GM12892 (cell line): ENCODE results near the gene COLGALT1.

Experiments
- DNase-seq: peaks from one replicate; pipeline ENCODE4 v3.0.0; 2011; ENCODE audit not compliant: insufficient read length
- FAIRE-seq: peaks from 2 replicates; lab custom pipeline; 2011; peaks lifted over from hg19 to GRCh38; lab: Jason Lieb, UNC
- POLR2A ChIP-seq: IDR thresholded peaks from 2 replicates; pipeline ENCODE4 v1.6.1; 2011; ENCODE audit warnings: low read depth, low read length, control low read depth
- POLR2AphosphoS5 ChIP-seq: IDR thresholded peaks from 2 replicates; pipeline ENCODE4 v1.6.1; 2011; ENCODE audit warnings: low read depth, low read length, control low read depth
- TAF1 ChIP-seq: IDR thresholded peaks from 2 replicates; pipeline ENCODE4 v1.6.1; 2011; ENCODE audit warnings: low read depth, mild to moderate bottlenecking, control low read depth, low read length, borderline replicate concordance

The COLGALT1 gene

GRCh38 chr19:17598953-17599352 lies 43.5 kb downstream of the COLGALT1 start:
- DNase-seq, result no peak
- TF ChIP-seq TAF1 (no peak), POLR2AphosphoS5 (no peak), POLR2A (no peak)
- FAIRE-seq, result no peak

- TF ChIP-seq POLR2AphosphoS5 (no peak), TAF1 (no peak), POLR2A (no peak)
- FAIRE-seq (no peak), DNase-seq (no peak)
Measured at GRCh38 chr19:17599780-17600179, 44.3 kb downstream of the COLGALT1 start.

GRCh38 chr19:17601683-17602082 lies 46.2 kb downstream of the COLGALT1 start:
- no peak for DNase-seq
- no peak for FAIRE-seq
- no peak for TF ChIP-seq POLR2A
- no peak for TF ChIP-seq TAF1
- TF ChIP-seq POLR2AphosphoS5, result no peak

GRCh38 chr19:17602217-17602616 lies 46.8 kb downstream of the COLGALT1 start:
- DNase-seq, result no peak
- no peak for FAIRE-seq
- no peak for TF ChIP-seq POLR2A
- no peak for TF ChIP-seq POLR2AphosphoS5
- no peak for TF ChIP-seq TAF1

GRCh38 chr19:17602872-17603510 lies 47.5 kb downstream of the COLGALT1 start:
- TF ChIP-seq POLR2A, result no peak
- no peak for TF ChIP-seq TAF1
- TF ChIP-seq POLR2AphosphoS5, result no peak
- FAIRE-seq (no peak), DNase-seq (no peak)

- no peak for TF ChIP-seq POLR2AphosphoS5
- no peak for TF ChIP-seq TAF1
- TF ChIP-seq POLR2A, result no peak
- FAIRE-seq (no peak), DNase-seq (no peak)
Measured at GRCh38 chr19:17604372-17605025, 49.0 kb downstream of the COLGALT1 start.

- FAIRE-seq (no peak), DNase-seq (no peak)
- TF ChIP-seq POLR2AphosphoS5 (no peak), POLR2A (no peak), TAF1 (no peak)
Measured at GRCh38 chr19:17605117-17605516, 49.7 kb downstream of the COLGALT1 start.

- FAIRE-seq (peak; percentile 98), DNase-seq (peak; percentile 89)
- TF ChIP-seq POLR2A (peak; percentile 67; the same call in 1 of the 2 replicates), TAF1 (no peak), POLR2AphosphoS5 (peak; percentile 67)
Measured at GRCh38 chr19:17605761-17606589, 50.5 kb downstream of the COLGALT1 start.

GRCh38 chr19:17606590-17607185 lies 51.2 kb downstream of the COLGALT1 start:
- DNase-seq, result no peak
- TF ChIP-seq POLR2A, result no peak
- no peak for TF ChIP-seq TAF1
- no peak for TF ChIP-seq POLR2AphosphoS5
- FAIRE-seq, result no peak

- DNase-seq (no peak), FAIRE-seq (no peak)
Measured at GRCh38 chr19:17607936-17608335, 52.5 kb downstream of the COLGALT1 start.

GRCh38 chr19:17610384-17610783 lies 54.9 kb downstream of the COLGALT1 start:
- TF ChIP-seq POLR2A (no peak), POLR2AphosphoS5 (no peak), TAF1 (no peak)
- FAIRE-seq (no peak), DNase-seq (no peak)

More at GRCh38 chr19:17607936-17608335, 52.5 kb downstream of the COLGALT1 start:
- TF ChIP-seq POLR2A, result no peak
- TF ChIP-seq TAF1, result no peak
